ENCODE measurements around the gene SLC2A11.
A peak's percentile ranks its signal among the peaks of the same experiment; 100 is the strongest.
"Not testable (repeated sequence)": the region's sequence is repeated elsewhere in the genome, so short reads cannot be mapped to it uniquely, and the experiment has no call there.

The SLC2A11 gene

DNA sequence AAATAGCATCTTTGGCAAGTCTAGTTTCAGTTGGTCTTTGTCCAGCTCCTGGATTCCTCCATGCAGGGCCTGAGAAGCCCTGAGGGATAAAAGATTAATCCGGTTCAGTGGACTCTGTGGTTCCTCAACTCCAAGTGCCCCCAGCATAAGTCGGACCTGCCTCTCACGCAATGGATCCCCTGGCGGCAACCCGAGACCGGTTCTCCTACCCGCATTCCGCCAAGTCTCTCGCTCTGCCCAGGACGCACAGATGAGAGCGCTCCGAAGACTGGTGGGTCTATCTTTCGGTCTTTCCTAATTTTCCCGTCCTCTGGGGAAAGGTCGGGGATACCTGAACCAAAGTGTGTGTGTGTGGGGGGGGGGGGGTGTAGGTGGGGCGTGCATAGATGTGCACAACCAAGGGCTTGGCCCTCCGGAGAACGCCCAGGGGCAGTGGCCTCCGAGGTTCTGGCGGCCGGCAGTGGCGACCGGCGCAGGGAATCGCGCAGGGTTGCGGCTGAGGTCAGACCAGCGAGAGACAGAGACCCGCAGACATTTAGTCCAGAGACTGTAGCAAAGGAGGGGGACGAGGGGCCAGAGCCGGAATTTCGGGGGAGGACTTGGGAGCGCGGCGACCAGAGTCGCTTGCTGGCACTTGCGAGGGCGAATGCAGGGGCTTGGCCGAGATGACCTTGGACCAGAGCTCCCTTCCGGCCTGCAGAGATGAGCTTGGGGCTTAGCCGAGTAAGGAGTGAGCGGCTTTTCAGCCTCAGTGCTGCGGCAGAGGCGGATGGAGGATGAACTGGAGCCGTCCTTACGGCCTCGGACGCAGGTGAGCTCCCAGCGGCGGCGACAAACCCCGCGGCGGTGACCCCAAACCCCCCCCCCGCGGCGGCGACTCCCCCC is 712 bp upstream of the SLC2A11 start:
- Histone ChIP-seq H3K4me3 (ENCODE audit: low read depth, low read length) (peak overlapping the region; percentile 74), H4K8ac (ENCODE audit: low read depth, low read length) (peak overlapping the region; percentile 97), H3K4ac (ENCODE audit: low read depth, low read length) (peak overlapping the region; percentile 68), H3K36me3 (ENCODE audit: control insufficient read depth in 1 of 2, insufficient read depth in 2 of 2, low read length in 2 of 2) (no peaks in the 10 kb centered on the region), H4K12ac (ENCODE audit: low read depth, low read length) (peak overlapping the region; percentile 91), H3K9me3 (ENCODE audit: insufficient read depth, low read depth, low read length) (no peaks in the 10 kb centered on the region), H2BK5ac (ENCODE audit: low read depth, low read length, poor library complexity) (peak overlapping the region; percentile 67), H2BK12ac (ENCODE audit: low read length) (peak overlapping the region; percentile 16), H3K79me1 (ENCODE audit: low read length) (peaks cover 9% of the 10 kb centered on the region), H3K9ac (ENCODE audit: low read length) (peak overlapping the region; percentile 75), H3K27ac (ENCODE audit: low read depth, low read length) (peak overlapping the region; percentile 85), H3K4me2 (ENCODE audit: low read length) (peak overlapping the region; percentile 94), H3K14ac (ENCODE audit: low read length) (peak overlapping the region; percentile 87), H3K18ac (ENCODE audit: low read length) (peak overlapping the region; percentile 54), H3K4me1 (ENCODE audit: control insufficient read depth in 1 of 2, insufficient read depth in 2 of 2, low read length in 2 of 2) (peaks cover 0 to 5% of the 10 kb centered on the region in 2 experiments), H2BK120ac (ENCODE audit: insufficient read depth, low read length, poor library complexity) (peak overlapping the region; percentile 61), H2AFZ (ENCODE audit: insufficient read depth, low read length, poor library complexity) (peak overlapping the region; percentile 91), H2AK5ac (ENCODE audit: low read length) (peak overlapping the region; percentile 50), H3K79me2 (ENCODE audit: control insufficient read depth, insufficient read depth, low read length, poor library complexity) (peaks cover 3% of the 10 kb centered on the region), H3K27me3 (ENCODE audit: insufficient read depth, low read length) (no peaks in the 10 kb centered on the region), H4K91ac (ENCODE audit: low read depth, low read length) (peak overlapping the region; percentile 73), H3K23ac (ENCODE audit: low read length) (no peak overlapping the region)
- peak; percentile 93 to 94 for DNase-seq
- no CpG with 5 or more reads among the region's 58 CpGs for WGBS (ENCODE audit: extremely low coverage, insufficient coverage, insufficient read length)

DNA sequence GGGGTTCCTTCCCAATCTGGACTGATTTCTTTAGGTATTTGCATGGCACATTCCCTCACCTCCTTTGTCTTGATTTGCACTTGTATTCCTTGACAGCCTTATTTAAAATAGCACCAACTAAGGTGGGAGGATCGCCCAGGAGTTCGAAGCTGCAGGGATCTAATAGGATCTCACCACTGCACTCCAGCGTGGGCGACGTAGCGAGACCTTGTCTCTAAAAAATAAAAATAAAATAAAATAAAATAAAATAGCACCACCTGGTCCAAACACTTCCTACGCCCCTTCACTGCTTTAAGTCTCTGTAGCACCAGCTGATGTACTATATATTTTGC is 775 bp downstream of the SLC2A11 start:
- H3K36me3 ChIP-seq (ENCODE audit: control insufficient read depth in 1 of 2, insufficient read depth in 2 of 2, low read length in 2 of 2), result peaks cover 0 to 5% of the 10 kb centered on the region in 2 experiments
- no peak overlapping the region for H2AK5ac ChIP-seq (ENCODE audit: low read length)
- H3K9me3 ChIP-seq (ENCODE audit: insufficient read depth, low read depth, low read length), result no peaks in the 10 kb centered on the region
- H3K23ac ChIP-seq (ENCODE audit: low read length), result no peak overlapping the region
- no peak overlapping the region for H2BK120ac ChIP-seq (ENCODE audit: insufficient read depth, low read length, poor library complexity)
- H3K27me3 ChIP-seq (ENCODE audit: insufficient read depth, low read length), result no peaks in the 10 kb centered on the region
- peak overlapping the region; percentile 74 for H3K4me3 ChIP-seq (ENCODE audit: low read depth, low read length)
- H3K79me2 ChIP-seq (ENCODE audit: control insufficient read depth, insufficient read depth, low read length, poor library complexity), result peaks cover 3% of the 10 kb centered on the region
- H4K91ac ChIP-seq (ENCODE audit: low read depth, low read length), result no peak overlapping the region
- no peak overlapping the region for H3K9ac ChIP-seq (ENCODE audit: low read length)
- no CpG with 5 or more reads among the region's 7 CpGs for WGBS (ENCODE audit: extremely low coverage, insufficient coverage, insufficient read length)
- DNase-seq, result no peak
- peaks cover 9% of the 10 kb centered on the region for H3K79me1 ChIP-seq (ENCODE audit: low read length)
- no peak overlapping the region for H2AFZ ChIP-seq (ENCODE audit: insufficient read depth, low read length, poor library complexity)
- H3K14ac ChIP-seq (ENCODE audit: low read length), result no peak overlapping the region
- no peak overlapping the region for H2BK12ac ChIP-seq (ENCODE audit: low read length)
- H3K4me2 ChIP-seq (ENCODE audit: low read length), result peak overlapping the region; percentile 94
- H3K4ac ChIP-seq (ENCODE audit: low read depth, low read length), result no peak overlapping the region
- H3K27ac ChIP-seq (ENCODE audit: low read depth, low read length), result no peak overlapping the region
- H2BK5ac ChIP-seq (ENCODE audit: low read depth, low read length, poor library complexity), result no peak overlapping the region
- no peak overlapping the region for H4K8ac ChIP-seq (ENCODE audit: low read depth, low read length)
- H4K12ac ChIP-seq (ENCODE audit: low read depth, low read length), result no peak overlapping the region
- no peak overlapping the region for H3K18ac ChIP-seq (ENCODE audit: low read length)
- H3K4me1 ChIP-seq (ENCODE audit: control insufficient read depth in 1 of 2, insufficient read depth in 2 of 2, low read length in 2 of 2), result peaks cover 0 to 5% of the 10 kb centered on the region in 2 experiments

DNA sequence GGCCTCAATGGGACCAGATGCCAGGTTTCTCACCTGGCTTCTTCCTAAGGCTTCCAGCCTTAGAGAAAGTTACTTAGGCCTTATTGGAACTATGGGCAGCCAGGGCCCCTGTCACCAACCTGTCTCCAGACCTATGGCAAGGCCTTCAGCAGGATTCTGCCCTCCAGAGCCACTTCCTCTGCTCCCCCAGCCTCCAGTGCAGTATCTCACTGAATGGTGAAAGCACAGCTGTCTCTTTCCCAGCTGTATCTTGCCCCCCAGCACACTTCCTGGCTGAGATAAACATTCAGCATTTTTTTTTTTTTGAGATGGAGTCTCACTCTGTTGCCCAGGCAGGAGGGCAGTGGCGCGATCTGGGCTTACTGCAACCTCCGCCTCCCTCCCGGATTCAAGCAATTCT is 1.5 kb downstream of the SLC2A11 start:
- no peak overlapping the region for H2BK5ac ChIP-seq (ENCODE audit: low read depth, low read length, poor library complexity)
- no peak overlapping the region for H3K4me3 ChIP-seq (ENCODE audit: low read depth, low read length)
- no peak overlapping the region for H3K18ac ChIP-seq (ENCODE audit: low read length)
- no peaks in the 10 kb centered on the region for H3K27me3 ChIP-seq (ENCODE audit: insufficient read depth, low read length)
- peak overlapping the region; percentile 35 for H2AK5ac ChIP-seq (ENCODE audit: low read length)
- no peak overlapping the region for H3K27ac ChIP-seq (ENCODE audit: low read depth, low read length)
- H3K79me2 ChIP-seq (ENCODE audit: control insufficient read depth, insufficient read depth, low read length, poor library complexity), result peaks cover 3% of the 10 kb centered on the region
- H3K79me1 ChIP-seq (ENCODE audit: low read length), result peaks cover 9% of the 10 kb centered on the region
- H3K4me2 ChIP-seq (ENCODE audit: low read length), result no peak overlapping the region
- H3K4ac ChIP-seq (ENCODE audit: low read depth, low read length), result no peak overlapping the region
- H3K9me3 ChIP-seq (ENCODE audit: insufficient read depth, low read depth, low read length), result no peaks in the 10 kb centered on the region
- no peak overlapping the region for H4K12ac ChIP-seq (ENCODE audit: low read depth, low read length)
- peaks cover 0 to 5% of the 10 kb centered on the region in 2 experiments for H3K36me3 ChIP-seq (ENCODE audit: control insufficient read depth in 1 of 2, insufficient read depth in 2 of 2, low read length in 2 of 2)
- no peak overlapping the region for H4K91ac ChIP-seq (ENCODE audit: low read depth, low read length)
- no peak overlapping the region for H3K9ac ChIP-seq (ENCODE audit: low read length)
- no peak for DNase-seq
- no peak overlapping the region for H2BK12ac ChIP-seq (ENCODE audit: low read length)
- no peak overlapping the region for H4K8ac ChIP-seq (ENCODE audit: low read depth, low read length)
- H3K14ac ChIP-seq (ENCODE audit: low read length), result no peak overlapping the region
- no CpG with 5 or more reads among the region's 4 CpGs for WGBS (ENCODE audit: extremely low coverage, insufficient coverage, insufficient read length)
- no peak overlapping the region for H2AFZ ChIP-seq (ENCODE audit: insufficient read depth, low read length, poor library complexity)
- no peak overlapping the region for H2BK120ac ChIP-seq (ENCODE audit: insufficient read depth, low read length, poor library complexity)
- no peak overlapping the region for H3K23ac ChIP-seq (ENCODE audit: low read length)
- H3K4me1 ChIP-seq (ENCODE audit: control insufficient read depth in 1 of 2, insufficient read depth in 2 of 2, low read length in 2 of 2), result peaks cover 0 to 5% of the 10 kb centered on the region in 2 experiments

DNA sequence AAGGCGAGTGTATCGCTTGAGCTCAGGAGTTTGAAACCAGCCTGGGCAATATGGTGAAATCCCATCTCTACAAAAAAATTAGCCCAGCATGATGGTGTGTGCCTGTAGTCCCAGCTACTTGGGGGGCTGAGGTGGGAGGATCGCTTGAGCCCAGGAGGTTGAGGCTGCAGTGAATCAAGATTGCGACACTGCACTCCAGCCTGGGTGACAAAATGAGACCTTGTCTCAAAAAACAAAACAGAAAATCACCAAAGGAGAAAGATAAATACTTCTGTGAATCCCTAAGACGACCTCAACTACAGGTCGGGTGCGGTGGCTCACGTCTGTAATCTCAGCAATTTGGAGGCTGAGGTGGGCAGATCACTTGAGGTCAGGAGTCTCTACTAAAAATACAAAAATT is 2.5 kb downstream of the SLC2A11 start:
- not testable (repeated sequence) for H3K4me3 ChIP-seq (ENCODE audit: low read depth, low read length); H3K4me1 ChIP-seq (ENCODE audit: control insufficient read depth in 1 of 2, insufficient read depth in 2 of 2, low read length in 2 of 2); H3K27me3 ChIP-seq (ENCODE audit: insufficient read depth, low read length); H3K4ac ChIP-seq (ENCODE audit: low read depth, low read length); H3K36me3 ChIP-seq (ENCODE audit: control insufficient read depth in 1 of 2, insufficient read depth in 2 of 2, low read length in 2 of 2); H3K79me1 ChIP-seq (ENCODE audit: low read length); H3K14ac ChIP-seq (ENCODE audit: low read length); H3K18ac ChIP-seq (ENCODE audit: low read length); H2BK5ac ChIP-seq (ENCODE audit: low read depth, low read length, poor library complexity); H2AK5ac ChIP-seq (ENCODE audit: low read length); DNase-seq; H3K23ac ChIP-seq (ENCODE audit: low read length); H3K9me3 ChIP-seq (ENCODE audit: insufficient read depth, low read depth, low read length); H4K91ac ChIP-seq (ENCODE audit: low read depth, low read length); H4K8ac ChIP-seq (ENCODE audit: low read depth, low read length); H3K79me2 ChIP-seq (ENCODE audit: control insufficient read depth, insufficient read depth, low read length, poor library complexity); H3K9ac ChIP-seq (ENCODE audit: low read length); H3K4me2 ChIP-seq (ENCODE audit: low read length); H2BK12ac ChIP-seq (ENCODE audit: low read length); H3K27ac ChIP-seq (ENCODE audit: low read depth, low read length); H2AFZ ChIP-seq (ENCODE audit: insufficient read depth, low read length, poor library complexity); H4K12ac ChIP-seq (ENCODE audit: low read depth, low read length); H2BK120ac ChIP-seq (ENCODE audit: insufficient read depth, low read length, poor library complexity)
- WGBS (ENCODE audit: extremely low coverage, insufficient coverage, insufficient read length), result no CpG with 5 or more reads among the region's 8 CpGs
